NCI-H446 treated with DMSO at 0.1 percent for 48 hours (cell line): ENCODE data around the gene ZNF699.
"Not testable (repeated sequence)": the region's sequence is repeated elsewhere in the genome, so short reads cannot be mapped to it uniquely, and the experiment has no call there.

Experiments
- DNase-seq: peaks from one replicate; lab custom pipeline; 2025; lab: John Stamatoyannopoulos, UW

Gene ZNF699

GRCh38 chr19:9289231-9289884 is 20.3 kb downstream of the ZNF699 start:
- no peak for DNase-seq

DNA sequence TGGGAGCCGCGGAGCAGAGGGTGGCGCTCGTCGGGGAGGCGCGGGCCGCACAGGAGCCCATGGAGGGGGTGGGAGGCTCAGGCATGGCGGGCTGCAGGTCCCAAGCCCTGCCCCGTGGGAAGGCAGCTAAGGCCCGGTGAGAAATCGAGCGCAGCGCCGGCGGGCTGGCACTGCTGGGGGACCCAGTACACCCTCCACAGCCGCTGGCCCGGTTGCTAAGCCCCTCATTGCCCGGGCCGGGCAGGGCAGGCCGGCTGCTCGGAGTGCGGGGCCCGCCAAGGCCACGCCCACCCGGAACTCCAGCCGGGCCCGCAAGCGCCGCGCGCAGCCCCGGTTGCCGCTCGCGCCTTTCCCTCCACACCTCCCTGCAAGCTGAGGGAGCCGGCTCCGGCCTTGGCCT is 26.2 kb downstream of the ZNF699 start:
- DNase-seq: not testable (repeated sequence)

DNA sequence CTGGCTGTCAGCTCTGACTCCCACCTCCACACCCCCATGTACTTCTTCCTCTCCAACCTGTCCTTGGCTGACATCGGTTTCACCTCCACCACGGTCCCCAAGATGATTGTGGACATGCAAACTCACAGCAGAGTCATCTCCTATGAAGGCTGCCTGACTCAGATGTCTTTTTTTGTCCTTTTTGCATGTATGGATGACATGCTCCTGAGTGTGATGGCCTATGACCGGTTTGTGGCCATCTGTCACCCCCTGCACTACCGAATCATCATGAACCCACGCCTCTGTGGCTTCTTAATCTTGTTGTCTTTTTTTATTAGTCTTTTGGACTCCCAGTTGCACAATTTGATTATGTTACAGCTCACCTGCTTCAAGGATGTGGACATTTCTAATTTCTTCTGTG is 58.4 kb downstream of the ZNF699 start:
- no peak for DNase-seq

DNA sequence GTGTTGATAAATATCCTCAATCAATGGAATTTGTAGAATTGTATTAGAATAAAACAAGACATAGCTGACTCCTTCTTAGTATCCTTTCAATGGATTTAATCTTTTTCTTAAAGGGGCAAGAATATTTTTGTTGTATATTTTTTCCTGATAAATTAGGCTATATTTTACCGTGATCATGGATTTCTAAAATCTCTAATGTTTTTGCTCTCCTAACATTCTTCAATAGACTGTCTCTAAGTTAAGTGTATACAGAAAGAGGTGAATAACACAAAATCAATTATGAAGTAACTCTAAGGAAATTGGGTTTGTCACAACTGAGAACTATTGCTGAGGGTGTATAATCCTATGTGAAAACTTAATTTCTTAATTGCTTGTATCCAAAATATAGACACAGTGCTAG is 59.0 kb downstream of the ZNF699 start, which contains the start of gene OR7E24:
OR7E24 (plus strand) TSS at position 301 of the 400 bp plus-strand sequence. CDS start 114 bp downstream, outside the sequence.
- no peak for DNase-seq
